K562 (cell line): ENCODE measurements around the gene ENO3. TPM values are rescaled to one million over a fixed set of nuclear protein-coding genes. Genes with fewer than 3 reads are reported as not detected.

Source experiments
- ATAC-seq: fragments of 200-7000 bp; cut with Tn5 transposase; 3 replicates; pipeline ENCODE4 v1.9.1; 2020; ENCODE audit warnings: moderate library complexity
- BruUV-seq: library from RNA; stranded (reverse); fragments of 400-500 nt; replicated peaks from 2 replicates; lab custom pipeline; 2021; lab: Mats Ljungman, UMichigan
- CTCF ChIA-PET: fragments of 300-600 bp; formaldehyde crosslinking; extraction: SDS; loops from one replicate; lab custom pipeline; 2021; ENCODE audit warnings: low intra/inter-chr PET ratio; lab: Yijun Ruan, JAX
- POLR2A ChIA-PET: fragments of 300-600, 350-650 bp; sonication (Branson Sonifier 250); formaldehyde crosslinking; extraction: SDS; loops from one replicate; lab custom pipeline; 2021; ENCODE audit warnings: antibody characterized with exemption, inconsistent platforms; lab: Yijun Ruan, JAX
- DNase-seq, 4 experiments: peaks; one replicate each; pipeline versions ENCODE4 v3.0.0 to v3.0.0-alpha.2; 2011 to 2018; ENCODE audit warnings: low spot score in 3 of 4, mixed read lengths in 3 of 4; ENCODE audit errors: extremely low read depth in 1 of 4
- FAIRE-seq: peaks from 2 replicates; lab custom pipeline; 2011; peaks lifted over from hg19 to GRCh38; lab: Jason Lieb, UNC
- H2AFZ ChIP-seq: 2 replicates; pipeline ENCODE4 v1.6.0; 2011; ENCODE audit warnings: low read depth, low read length, control low read depth, inconsistent platforms
- H3K27ac ChIP-seq: fragments of 200-600 bp; 3 replicates; pipeline ENCODE4 v1.8.0; 2011; ENCODE audit warnings: low read depth, mild to moderate bottlenecking, control low read depth, inconsistent platforms, low read length, moderate library complexity, mixed read lengths; ENCODE audit errors: extremely low read depth
- H3K27me3 ChIP-seq, 2 experiments: fragments of 300-600 bp in 1 of 2; 2 replicates in 1 of 2; 3 replicates in 1 of 2; pipeline versions ENCODE4 v1.6.0 to v1.8.0; 2011; ENCODE audit warnings: inconsistent platforms in 2 of 2, low read length in 2 of 2, mild to moderate bottlenecking in 1 of 2, mixed read lengths in 1 of 2, moderate library complexity in 1 of 2; ENCODE audit not compliant: control insufficient read depth in 2 of 2, insufficient read depth in 2 of 2
- H3K36me3 ChIP-seq: fragments of 300-600 bp; 3 replicates; pipeline ENCODE4 v1.8.0; 2011; ENCODE audit warnings: mild to moderate bottlenecking, low read length, inconsistent platforms; ENCODE audit not compliant: control insufficient read depth, insufficient read depth
- H3K4me1 ChIP-seq, 2 experiments: fragments of 200-600 bp in 1 of 2; replicated peaks in 1 of 2; 2 replicates in 1 of 2; 3 replicates in 1 of 2; pipeline versions ENCODE4 v1.5.1 to v1.8.0; 2011; ENCODE audit warnings: inconsistent platforms in 2 of 2, low read length in 2 of 2, mild to moderate bottlenecking in 1 of 2, mixed read lengths in 1 of 2, moderate library complexity in 1 of 2; ENCODE audit not compliant: control insufficient read depth in 2 of 2, insufficient read depth in 2 of 2
- H3K4me2 ChIP-seq: 2 replicates; pipeline ENCODE4 v1.6.1; 2011; ENCODE audit warnings: low read length, control low read depth, inconsistent platforms, mixed read lengths; ENCODE audit not compliant: insufficient read depth
- H3K4me3 ChIP-seq: fragments of 200-600 bp; sonication (generic), shearing (Covaris generic); 2 replicates; pipeline ENCODE4 v1.5.1; 2016; ENCODE audit warnings: control low read depth, inconsistent platforms
- H3K79me2 ChIP-seq: fragments of 200-600 bp; 3 replicates; pipeline ENCODE4 v1.8.0; 2011; ENCODE audit warnings: low read length, inconsistent platforms; ENCODE audit not compliant: control insufficient read depth, insufficient read depth
- H3K9ac ChIP-seq, 2 experiments: 2 replicates each; pipeline versions ENCODE4 v1.6.0 to v1.6.1; 2011; ENCODE audit warnings: low read depth in 2 of 2, low read length in 2 of 2, control low read depth in 1 of 2, inconsistent platforms in 1 of 2, mild to moderate bottlenecking in 1 of 2, mixed read lengths in 1 of 2; ENCODE audit not compliant: insufficient read depth in 1 of 2
- H3K9me1 ChIP-seq: one replicate; pipeline ENCODE4 v1.6.0; 2011; ENCODE audit warnings: inconsistent platforms, mild to moderate bottlenecking, low read length, moderate library complexity; ENCODE audit not compliant: control insufficient read depth, insufficient read depth
- H3K9me3 ChIP-seq: replicated peaks from 2 replicates; pipeline ENCODE4 v1.5.1; 2011; ENCODE audit warnings: low read depth, low read length, inconsistent platforms; ENCODE audit not compliant: control insufficient read depth, insufficient read depth
- H4K20me1 ChIP-seq: replicated peaks from 2 replicates; pipeline ENCODE4 v1.6.1; 2011; ENCODE audit warnings: low read length, inconsistent platforms, mixed read lengths; ENCODE audit not compliant: control insufficient read depth, insufficient read depth
- CC2D1A ChIP-seq: fragments of 450-650 bp; IDR thresholded peaks from 2 replicates; pipeline ENCODE4 v1.6.1; 2017; ENCODE audit warnings: mild to moderate bottlenecking
- HDGF ChIP-seq: fragments of 450-650 bp; IDR thresholded peaks from 2 replicates; pipeline ENCODE4 v1.6.1; 2016
- POLR2B ChIP-seq: fragments of 450-650 bp; IDR thresholded peaks from 2 replicates; pipeline ENCODE4 v1.6.1; 2018; ENCODE audit warnings: low read depth; ENCODE audit not compliant: partially characterized antibody
- SNRNP70 ChIP-seq: fragments of 200-400 bp; formaldehyde crosslinking; optimal IDR thresholded peaks from 2 replicates; pipeline ENCODE3; 2017; ENCODE audit warnings: low read depth, low read length
- ZNF707 ChIP-seq: fragments of 250-450 bp; sonication (Bioruptor Pico); conservative IDR thresholded peaks from 2 replicates; pipeline ENCODE4 v1.8.0; 2022; ENCODE audit warnings: inconsistent platforms, mild to moderate bottlenecking, moderate library complexity
- WGBS: fragments of 100-300 bp; shearing (Covaris generic); methylation state at CpG from one replicate; pipeline ENCODE4 v1.1.6; 2016; ENCODE audit warnings: low coverage, mixed read lengths; ENCODE audit not compliant: insufficient coverage; ENCODE audit errors: missing lambda C conversion rate; 5-methylcytosine and 5-hydroxymethylcytosine counted together
- in situ Hi-C: fragments of 300-500 bp; cut with MboI; formaldehyde crosslinking; loops from 4 replicates; pipeline ENCODE4 v1.15.0; 2018; ENCODE audit warnings: inconsistent platforms, mixed read lengths
- intact Hi-C: fragments of 100-400 bp; cut with micrococcal nuclease; formaldehyde crosslinking; loops from 2 replicates; pipeline ENCODE4 v1.14.2; 2022
- polyA plus RNA-seq, 8 experiments: library from polyadenylated mRNA; depleted of rRNA in 4 of 8; stranded (reverse) in 5 of 8; unstranded in 3 of 8; fragments of >200 nt; fragmentation: Nextera tagmentation in 2 of 8; fragmentation: Illumina TruSeq in 1 of 8; extraction: Ambion mirVana in 2 of 8; extraction: Trizol in 1 of 8; gene quantifications; 2 replicates each; pipeline versions ENCODE4 v1.2.1 to v1.2.3, GENCODE V29; 2011 to 2014; ENCODE audit warnings: inconsistent platforms in 1 of 8, missing spikeins in 1 of 8
- total RNA-seq, 7 experiments: library from RNA; depleted of rRNA in 6 of 7; stranded (reverse); fragments of >200 nt in 6 of 7; fragmentation: Illumina TruSeq in 2 of 7; extraction: Trizol in 2 of 7; gene quantifications; 2 replicates each; pipeline versions ENCODE4 v1.2.1 to v1.2.3, GENCODE V29; 2011 to 2021; ENCODE audit warnings: low replicate concordance in 1 of 7
- TF ChIP-seq, protein P1 (sequence below): sonication (generic); formaldehyde crosslinking; IDR thresholded peaks from 2 replicates; pipeline ENCODE4 v1.8.1; 2023; ENCODE audit warnings: mild to moderate bottlenecking, missing genetic modification reagents
- TF ChIP-seq, protein P2 (sequence below): fragments of 450-650 bp; formaldehyde crosslinking; IDR thresholded peaks from 2 replicates; pipeline ENCODE4 v1.4.0; 2020; ENCODE audit warnings: mild to moderate bottlenecking, moderate library complexity
- TF ChIP-seq, protein P3 (sequence below): fragments of 250-450 bp; sonication (Bioruptor Pico); IDR thresholded peaks from 2 replicates; pipeline ENCODE4 v1.5.0; 2020; ENCODE audit warnings: mild to moderate bottlenecking, borderline replicate concordance
- TF ChIP-seq, protein P4 (sequence below), 2 experiments: IDR thresholded peaks in 1 of 2; conservative IDR thresholded peaks in 1 of 2; 2 replicates each; pipeline ENCODE4 v1.6.1; 2016; ENCODE audit warnings: low read depth in 2 of 2, mild to moderate bottlenecking in 1 of 2, missing compliant biosample characterization in 1 of 2, missing genetic modification characterization in 1 of 2, moderate library complexity in 1 of 2
- TF ChIP-seq, protein P5 (sequence below): fragments of 450-650 bp; formaldehyde crosslinking; IDR thresholded peaks from 2 replicates; pipeline ENCODE4 v1.4.0; 2020; ENCODE audit warnings: mild to moderate bottlenecking

The ENO3 gene
- total and polyA plus RNA-seq, 9 of the 15 experiments (the other 6 are each of a cell fraction or from before 2014, with no cell fraction given), result 5.7 to 17.2 (median 9.9) TPM

DNA sequence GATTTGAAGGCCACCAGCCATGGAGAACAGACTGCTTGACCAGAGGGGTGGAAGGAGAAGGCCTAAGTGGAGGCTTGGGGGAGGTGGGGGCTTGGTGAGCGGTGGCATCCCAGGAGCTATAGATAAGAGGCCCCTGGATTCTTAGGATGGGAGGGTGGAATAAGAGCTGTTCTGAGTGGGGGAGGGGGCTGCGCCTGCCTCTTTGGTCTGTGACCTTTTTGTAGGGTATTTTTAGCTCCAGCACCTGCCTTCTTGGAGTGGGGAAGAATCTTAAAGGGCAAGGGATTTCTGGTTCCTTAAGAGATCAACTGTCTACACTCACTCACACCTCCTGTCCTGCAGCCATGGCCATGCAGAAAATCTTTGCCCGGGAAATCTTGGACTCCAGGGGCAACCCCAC, 567 bp downstream of the ENO3 start (continued):
- TF ChIP-seq, protein P1, sequence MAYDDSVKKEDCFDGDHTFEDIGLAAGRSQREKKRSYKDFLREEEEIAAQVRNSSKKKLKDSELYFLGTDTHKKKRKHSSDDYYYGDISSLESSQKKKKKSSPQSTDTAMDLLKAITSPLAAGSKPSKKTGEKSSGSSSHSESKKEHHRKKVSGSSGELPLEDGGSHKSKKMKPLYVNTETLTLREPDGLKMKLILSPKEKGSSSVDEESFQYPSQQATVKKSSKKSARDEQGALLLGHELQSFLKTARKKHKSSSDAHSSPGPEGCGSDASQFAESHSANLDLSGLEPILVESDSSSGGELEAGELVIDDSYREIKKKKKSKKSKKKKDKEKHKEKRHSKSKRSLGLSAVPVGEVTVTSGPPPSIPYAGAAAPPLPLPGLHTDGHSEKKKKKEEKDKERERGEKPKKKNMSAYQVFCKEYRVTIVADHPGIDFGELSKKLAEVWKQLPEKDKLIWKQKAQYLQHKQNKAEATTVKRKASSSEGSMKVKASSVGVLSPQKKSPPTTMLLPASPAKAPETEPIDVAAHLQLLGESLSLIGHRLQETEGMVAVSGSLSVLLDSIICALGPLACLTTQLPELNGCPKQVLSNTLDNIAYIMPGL (CRISPR knock-in tag), result no peak

DNA sequence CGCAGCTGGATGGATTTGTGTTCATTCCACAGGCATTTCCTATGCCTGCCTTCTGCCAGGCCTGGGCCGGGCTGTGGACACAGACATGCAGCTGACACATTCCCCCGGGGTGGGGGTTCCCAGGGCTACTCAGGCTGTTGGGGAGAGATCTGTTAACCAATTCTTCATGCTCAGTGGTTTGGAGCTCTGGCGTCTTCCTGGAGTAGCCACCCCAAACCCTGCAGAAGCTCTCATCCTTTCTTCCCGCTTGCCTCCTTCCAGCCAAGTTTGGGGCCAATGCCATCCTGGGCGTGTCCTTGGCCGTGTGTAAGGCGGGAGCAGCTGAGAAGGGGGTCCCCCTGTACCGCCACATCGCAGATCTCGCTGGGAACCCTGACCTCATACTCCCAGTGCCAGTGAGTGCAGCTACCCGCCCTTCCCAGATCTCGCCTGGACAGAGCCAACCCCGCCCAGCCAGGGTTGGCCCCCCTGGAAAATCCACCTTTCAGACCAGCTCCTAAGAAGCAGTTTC, 2.6 kb downstream of the ENO3 start:
- no peak for FAIRE-seq
- TF ChIP-seq, protein P2, sequence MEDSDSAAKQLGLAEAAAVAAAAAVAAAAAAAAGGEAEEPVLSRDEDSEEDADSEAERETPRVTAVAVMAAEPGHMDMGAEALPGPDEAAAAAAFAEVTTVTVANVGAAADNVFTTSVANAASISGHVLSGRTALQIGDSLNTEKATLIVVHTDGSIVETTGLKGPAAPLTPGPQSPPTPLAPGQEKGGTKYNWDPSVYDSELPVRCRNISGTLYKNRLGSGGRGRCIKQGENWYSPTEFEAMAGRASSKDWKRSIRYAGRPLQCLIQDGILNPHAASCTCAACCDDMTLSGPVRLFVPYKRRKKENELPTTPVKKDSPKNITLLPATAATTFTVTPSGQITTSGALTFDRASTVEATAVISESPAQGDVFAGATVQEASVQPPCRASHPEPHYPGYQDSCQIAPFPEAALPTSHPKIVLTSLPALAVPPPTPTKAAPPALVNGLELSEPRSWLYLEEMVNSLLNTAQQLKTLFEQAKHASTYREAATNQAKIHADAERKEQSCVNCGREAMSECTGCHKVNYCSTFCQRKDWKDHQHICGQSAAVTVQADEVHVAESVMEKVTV, result no peak
- TF ChIP-seq HDGF (no peak), ZNF707 (CRISPR knock-in tag) (no peak), CC2D1A (no peak), SNRNP70 (no peak), POLR2B (no peak)
- TF ChIP-seq, protein P3, sequence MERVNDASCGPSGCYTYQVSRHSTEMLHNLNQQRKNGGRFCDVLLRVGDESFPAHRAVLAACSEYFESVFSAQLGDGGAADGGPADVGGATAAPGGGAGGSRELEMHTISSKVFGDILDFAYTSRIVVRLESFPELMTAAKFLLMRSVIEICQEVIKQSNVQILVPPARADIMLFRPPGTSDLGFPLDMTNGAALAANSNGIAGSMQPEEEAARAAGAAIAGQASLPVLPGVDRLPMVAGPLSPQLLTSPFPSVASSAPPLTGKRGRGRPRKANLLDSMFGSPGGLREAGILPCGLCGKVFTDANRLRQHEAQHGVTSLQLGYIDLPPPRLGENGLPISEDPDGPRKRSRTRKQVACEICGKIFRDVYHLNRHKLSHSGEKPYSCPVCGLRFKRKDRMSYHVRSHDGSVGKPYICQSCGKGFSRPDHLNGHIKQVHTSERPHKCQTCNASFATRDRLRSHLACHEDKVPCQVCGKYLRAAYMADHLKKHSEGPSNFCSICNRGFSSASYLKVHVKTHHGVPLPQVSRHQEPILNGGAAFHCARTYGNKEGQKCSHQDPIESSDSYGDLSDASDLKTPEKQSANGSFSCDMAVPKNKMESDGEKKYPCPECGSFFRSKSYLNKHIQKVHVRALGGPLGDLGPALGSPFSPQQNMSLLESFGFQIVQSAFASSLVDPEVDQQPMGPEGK (CRISPR knock-in tag), result no peak
- TF ChIP-seq, protein P4, sequence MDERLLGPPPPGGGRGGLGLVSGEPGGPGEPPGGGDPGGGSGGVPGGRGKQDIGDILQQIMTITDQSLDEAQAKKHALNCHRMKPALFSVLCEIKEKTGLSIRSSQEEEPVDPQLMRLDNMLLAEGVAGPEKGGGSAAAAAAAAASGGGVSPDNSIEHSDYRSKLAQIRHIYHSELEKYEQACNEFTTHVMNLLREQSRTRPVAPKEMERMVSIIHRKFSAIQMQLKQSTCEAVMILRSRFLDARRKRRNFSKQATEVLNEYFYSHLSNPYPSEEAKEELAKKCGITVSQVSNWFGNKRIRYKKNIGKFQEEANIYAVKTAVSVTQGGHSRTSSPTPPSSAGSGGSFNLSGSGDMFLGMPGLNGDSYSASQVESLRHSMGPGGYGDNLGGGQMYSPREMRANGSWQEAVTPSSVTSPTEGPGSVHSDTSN (CRISPR knock-in tag; IDR thresholded peaks at IDR 0.05; ENCODE audit: low read depth), result no peak
- TF ChIP-seq, protein P4 (tag; conservative IDR thresholded peaks at IDR 0.05; ENCODE audit: low read depth), result no peak
- TF ChIP-seq, protein P5, sequence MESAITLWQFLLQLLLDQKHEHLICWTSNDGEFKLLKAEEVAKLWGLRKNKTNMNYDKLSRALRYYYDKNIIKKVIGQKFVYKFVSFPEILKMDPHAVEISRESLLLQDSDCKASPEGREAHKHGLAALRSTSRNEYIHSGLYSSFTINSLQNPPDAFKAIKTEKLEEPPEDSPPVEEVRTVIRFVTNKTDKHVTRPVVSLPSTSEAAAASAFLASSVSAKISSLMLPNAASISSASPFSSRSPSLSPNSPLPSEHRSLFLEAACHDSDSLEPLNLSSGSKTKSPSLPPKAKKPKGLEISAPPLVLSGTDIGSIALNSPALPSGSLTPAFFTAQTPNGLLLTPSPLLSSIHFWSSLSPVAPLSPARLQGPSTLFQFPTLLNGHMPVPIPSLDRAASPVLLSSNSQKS, result no peak

More for the DNA sequence above, 2.6 kb downstream of the ENO3 start:
- intact Hi-C loops (no loop called here), in situ Hi-C loops (no loop called here)
- Histone ChIP-seq H3K4me1 (peaks cover 15 to 43% of the 10 kb centered on the region in 2 experiments), H3K4me2 (no peak overlapping the region), H3K9me1 (no peaks in the 10 kb centered on the region), H3K9me3 (no peaks in the 10 kb centered on the region), H4K20me1 (no peaks in the 10 kb centered on the region), H3K27me3 (no peaks in the 10 kb centered on the region), H3K79me2 (peaks cover 18% of the 10 kb centered on the region), H2AFZ (no peak overlapping the region), H3K36me3 (no peaks in the 10 kb centered on the region), H3K27ac (no peak overlapping the region), H3K9ac (peak overlapping the region in 1 of 2 experiments; percentile 37; a peak in 1 of 4 replicates), H3K4me3 (no peak overlapping the region)
- ATAC-seq (no peak), DNase-seq (no peak)
- POLR2A ChIA-PET, result interaction anchor here (0.6 to 1.8 kb wide), 5 partner anchors 10 to 221 kb away, joined by 3 to 7 read pairs (median 3); partner anchors contain the start of genes RNF167 and SLC25A11
- CTCF ChIA-PET, result no interaction called here
- 83% methylated on average over 9 of the region's 14 CpGs for WGBS
- BruUV-seq, result no TSS peak
